ENCODE results near the gene TENM4. TPM values are rescaled to one million over a fixed set of nuclear protein-coding genes. Genes with fewer than 3 reads are reported as not detected.

Gene TENM4
- total RNA-seq, 1 donor from 2014 or later = 306 TPM

DNA sequence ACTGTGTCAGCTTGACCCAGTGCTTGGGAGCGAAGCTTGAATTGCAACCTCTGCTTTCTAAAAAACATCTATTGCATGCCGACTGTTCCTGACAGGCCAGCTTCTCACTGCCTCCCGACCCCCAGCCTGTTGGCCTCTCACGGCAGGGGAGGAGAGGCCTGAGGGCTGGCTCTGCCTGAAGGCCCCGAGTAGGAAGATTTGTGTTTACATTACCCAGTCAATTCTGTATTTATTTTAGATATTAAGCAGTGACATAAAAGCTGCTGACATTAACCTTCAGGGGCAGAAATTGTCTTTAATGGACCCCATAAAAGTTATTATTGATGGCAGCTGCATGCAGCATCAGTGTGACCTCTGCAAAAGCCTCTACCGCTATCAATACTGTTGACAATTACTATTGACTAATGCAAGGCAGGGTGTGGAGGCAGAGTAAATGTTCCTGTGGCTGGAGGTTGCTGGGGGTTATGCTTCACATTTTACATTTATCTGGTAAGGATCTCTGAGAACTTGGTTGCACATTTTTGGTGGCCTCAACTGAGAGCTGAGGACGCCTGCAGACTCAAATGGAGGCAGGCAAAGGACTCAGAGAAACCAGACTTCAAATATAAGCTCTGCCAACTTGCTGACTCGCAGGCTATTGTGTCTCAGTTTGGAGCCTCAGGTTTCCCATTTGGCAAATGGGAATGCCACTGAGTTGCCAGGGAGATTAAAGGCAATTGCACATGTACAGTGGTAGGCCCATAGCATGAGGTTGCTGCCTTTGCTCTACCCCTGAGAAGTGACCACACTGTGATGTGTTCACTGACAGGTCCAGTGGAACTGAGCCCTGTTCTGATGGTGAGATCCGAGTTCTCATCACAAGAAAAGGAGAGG lies 380.5 kb downstream of the TENM4 start:
- DNase-seq (ENCODE audit: low read depth) = no peak

DNA sequence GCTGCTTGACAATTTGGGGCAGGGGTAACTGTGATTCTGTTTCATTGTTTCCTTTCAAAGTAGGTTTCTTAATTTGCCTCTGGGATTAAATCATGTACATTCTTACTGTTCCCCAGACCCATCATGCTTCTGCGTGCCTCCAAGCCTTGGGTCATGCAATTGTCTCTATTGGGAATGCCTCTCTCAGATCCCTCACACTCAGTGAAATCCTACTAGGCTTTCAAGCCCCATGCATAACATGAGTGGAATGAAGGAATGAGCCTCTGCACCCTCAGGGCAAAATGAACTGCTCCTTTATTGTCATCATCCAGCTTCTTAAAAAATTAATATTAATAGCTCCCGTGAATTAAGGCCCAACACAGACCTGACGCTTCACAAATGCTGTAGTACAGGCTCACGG lies 381.7 kb downstream of the TENM4 start:
- no peak for DNase-seq (ENCODE audit: low read depth)

DNA sequence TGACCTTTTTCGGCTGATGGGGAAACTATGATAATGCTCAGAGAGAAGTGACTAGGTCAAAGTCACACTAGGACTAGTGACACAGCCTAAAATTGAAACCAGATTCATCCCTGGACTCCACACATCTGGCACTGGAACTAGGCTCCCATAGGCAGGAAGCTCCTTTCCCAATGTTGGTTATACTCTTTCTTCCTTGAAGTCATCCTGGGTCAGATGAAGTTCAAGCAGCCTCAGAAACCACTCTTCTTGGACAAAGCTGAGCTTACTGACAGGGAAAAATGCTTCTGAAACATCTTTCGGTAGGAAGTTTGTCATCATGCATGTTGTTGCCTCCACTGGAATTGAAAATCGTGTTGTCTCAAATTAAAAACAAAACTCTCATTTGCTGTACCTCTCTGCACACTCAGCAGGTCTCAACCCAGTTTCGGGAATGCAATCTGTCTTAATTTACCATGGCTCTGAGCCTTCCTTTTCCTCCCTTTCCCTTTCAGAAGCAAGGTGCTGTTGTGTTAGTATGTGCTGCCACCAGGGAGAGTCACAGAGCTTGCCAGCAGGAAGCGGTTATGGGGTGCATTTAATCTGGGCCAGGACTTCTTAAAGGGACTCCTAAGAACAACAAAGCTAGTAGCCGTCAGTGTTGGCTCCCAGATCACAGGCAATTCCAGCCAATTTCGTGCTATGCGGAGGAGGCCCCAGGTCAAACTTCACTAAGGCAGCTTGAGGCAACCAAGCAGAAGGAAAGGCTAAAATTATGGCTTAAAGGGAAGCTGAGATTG lies 384.8 kb downstream of the TENM4 start:
- DNase-seq (ENCODE audit: low read depth) = no peak

DNA sequence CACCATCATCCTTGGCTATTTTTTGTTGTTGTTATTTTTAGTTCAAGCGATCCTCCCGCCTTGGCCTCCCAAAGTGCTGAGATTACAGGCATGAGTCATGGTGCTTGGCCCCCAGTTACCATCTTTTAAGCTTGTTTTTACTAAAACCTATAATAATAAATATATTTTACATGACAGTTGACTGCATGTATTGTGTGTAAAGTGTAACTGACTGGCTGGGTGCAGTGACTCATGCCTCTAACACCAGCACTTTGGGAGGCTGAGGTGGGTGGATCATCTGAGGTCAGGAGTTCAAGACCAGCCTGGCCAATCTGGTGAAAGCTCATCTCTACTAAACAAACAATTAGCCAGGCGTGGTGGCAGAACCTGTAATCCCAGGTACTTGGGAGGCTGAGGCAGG lies 386.2 kb downstream of the TENM4 start:
- DNase-seq (ENCODE audit: low read depth) = peak; percentile 36

DNA sequence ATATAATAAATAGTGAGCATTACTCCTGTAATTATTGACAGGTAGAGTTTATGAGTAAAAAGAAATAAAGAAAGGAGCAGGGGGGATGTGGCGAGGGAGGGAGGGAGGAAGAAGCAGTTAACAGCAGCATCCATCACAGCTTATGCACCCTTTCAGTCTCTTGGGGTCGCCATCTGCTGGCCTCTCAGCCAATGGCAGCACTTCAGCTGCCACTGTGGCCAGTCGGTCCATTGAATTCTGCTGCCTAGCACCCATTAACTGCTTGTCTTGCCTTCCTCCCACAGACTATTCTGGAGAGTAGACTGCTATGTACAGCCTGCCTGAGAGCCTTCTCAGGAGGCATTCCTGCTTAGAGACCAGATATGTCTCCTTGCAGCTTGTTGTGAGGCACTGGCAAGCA lies 388.3 kb downstream of the TENM4 start:
- peak; percentile 18 for DNase-seq (ENCODE audit: low read depth)

DNA sequence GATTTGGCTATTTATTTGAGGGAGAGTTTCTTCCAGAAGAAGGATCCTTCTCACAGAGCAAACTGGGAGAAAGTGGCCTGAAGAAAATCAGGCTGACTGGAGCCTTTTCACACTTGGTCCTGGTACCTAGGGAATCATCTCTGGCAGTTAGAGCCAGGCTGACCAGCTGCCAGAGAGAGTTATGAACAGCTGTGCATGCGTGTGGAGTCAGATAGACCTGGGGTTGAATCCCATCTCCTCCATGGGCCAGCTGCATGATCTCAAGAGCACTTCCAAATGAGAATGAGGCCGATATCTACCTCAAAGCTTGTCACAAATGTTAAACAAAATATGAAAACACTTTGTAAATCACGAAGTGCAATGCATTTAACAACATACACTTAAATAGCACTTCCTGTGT lies 390.0 kb downstream of the TENM4 start:
- no peak for DNase-seq (ENCODE audit: low read depth)

DNA sequence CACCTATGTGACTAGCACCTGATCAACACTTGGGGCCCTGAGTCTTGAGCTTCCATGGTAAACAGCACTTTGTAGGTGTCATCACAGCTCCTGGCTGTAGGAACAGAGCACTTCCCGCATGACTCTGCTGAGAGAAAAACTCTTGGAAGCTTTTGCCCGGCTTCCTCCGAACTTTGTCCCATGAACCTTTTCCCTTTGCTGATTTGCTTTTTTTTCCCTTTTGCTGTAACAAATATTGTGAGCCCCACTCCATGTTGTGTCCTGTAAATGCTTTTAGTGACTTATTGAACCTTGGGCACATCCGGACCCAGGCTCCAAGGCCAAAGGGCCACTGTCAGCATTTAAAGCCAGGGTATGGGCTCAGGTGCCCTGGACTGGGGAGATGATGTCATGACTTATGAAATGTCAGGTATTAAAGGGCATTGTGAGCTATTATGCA lies 391.1 kb downstream of the TENM4 start:
- no peak for DNase-seq (ENCODE audit: low read depth)

DNA sequence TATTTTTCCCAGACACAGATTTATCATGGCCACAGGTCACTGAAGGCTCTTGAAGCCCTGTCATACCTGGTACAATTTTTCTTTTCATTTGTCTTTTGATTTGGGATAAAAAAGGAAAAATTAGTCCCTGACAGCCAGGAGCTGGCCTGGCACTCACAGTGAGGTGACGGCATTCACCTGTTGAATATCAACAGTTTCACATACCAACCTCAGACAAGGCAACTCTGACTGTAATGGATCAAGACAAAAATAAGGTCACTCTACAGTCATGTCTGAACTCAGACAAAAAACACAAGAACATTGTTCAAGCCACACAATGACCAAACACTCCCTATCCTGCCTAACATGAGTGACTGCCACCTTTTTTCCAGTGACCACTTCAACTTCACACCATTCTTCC lies 392.9 kb downstream of the TENM4 start:
- no peak for DNase-seq (ENCODE audit: low read depth)

DNA sequence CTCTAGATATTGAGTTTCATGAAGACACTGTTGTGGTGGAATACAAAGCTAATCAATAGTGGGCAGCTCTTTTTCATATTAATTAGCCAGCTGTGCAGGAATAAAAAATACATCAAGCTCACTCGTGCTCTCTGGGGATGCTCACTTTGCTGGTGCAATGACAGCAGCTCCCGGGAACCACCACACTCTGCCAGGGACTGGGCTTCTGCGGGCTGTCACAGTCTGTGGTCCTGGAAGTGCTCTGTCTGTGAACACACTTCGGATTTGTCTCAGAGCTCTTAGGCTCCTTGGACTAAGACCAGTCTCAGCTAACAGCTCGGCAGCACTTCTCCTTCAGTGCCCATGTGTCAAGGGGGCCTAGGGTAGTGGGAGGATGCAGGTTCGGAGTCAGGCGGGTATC lies 393.5 kb downstream of the TENM4 start:
- no peak for DNase-seq (ENCODE audit: low read depth)

DNA sequence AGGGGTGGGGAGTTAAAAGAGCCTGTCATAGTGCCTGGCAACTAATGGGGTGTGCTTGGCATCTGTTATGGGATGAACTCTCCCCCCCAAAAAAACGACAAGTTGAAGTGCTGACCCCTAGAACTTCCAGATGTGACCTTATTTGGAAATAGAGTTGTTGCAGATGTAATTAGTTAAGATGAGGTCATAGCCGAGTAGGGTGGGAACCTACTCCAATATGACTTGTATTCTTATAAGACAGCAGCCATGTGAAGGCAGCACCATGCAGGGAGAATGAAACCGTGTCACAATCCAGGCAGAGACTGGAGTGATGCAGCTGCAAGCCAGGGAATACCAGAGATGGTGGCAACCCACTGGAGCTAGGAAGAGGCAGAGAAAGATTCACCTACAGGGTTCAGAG lies 394.5 kb downstream of the TENM4 start:
- DNase-seq (ENCODE audit: low read depth) = peak; percentile 41

DNA sequence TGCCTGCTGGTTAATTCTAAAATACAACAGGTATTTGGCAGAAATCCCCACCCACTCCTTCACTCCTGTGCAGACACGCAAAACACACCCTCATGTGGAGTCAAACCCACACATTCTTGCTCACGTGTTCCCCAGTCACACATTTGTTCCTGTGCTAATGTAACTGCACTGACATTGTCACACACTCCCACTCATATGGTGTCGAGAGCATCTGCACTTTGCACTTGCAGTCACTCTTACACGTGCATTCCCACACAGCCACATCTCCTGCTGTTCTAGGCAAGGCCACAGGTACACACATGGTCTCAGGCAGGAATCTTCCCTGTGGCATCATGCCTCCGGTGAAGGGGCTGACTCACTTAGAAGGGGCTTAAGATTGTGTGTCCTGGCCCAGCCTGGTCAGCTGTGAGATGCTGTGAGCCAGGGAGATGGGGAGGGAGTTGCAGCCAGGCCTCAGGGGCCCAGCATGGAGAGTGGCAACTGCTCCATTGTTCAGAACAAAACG lies 395.0 kb downstream of the TENM4 start:
- DNase-seq (ENCODE audit: low read depth) = peak; percentile 50

DNA sequence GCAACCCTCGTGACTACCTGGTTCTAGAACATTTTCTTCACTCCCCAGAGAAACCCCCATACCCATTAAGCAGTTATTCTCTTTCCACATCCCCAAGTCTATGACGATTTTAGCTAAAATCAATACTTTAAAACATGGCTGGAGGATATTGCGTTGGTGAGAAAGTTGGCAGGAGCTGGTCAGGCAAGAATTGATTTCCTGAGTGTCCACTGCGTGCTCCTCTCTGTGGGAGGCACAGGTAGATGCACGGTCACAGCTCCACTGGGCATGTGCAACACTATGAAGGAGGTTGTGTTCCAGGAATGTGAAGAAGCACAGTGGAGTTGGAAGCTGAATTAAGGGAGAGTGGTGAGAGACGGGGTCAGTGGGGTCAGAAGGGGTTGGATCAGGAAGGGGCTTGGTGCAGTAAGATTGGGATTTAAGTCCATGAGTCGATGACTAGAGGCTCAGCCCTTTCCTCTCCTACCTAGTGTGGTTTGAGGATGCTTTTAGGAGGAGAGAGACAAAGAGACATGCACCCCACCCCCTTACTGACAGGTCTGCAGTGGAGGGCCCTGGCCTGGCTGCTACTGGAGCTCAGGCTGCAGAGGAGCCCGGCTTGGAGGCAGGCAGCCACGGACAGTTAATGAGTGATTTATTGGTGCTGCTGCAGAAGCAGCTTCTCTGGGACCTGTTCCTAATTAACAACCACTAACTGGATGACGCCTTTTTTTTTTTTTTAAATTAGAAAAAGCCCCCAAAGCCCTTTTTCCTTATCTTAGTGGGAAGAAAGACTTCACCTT lies 395.6 kb downstream of the TENM4 start:
- DNase-seq (ENCODE audit: low read depth) = peak; percentile 46

DNA sequence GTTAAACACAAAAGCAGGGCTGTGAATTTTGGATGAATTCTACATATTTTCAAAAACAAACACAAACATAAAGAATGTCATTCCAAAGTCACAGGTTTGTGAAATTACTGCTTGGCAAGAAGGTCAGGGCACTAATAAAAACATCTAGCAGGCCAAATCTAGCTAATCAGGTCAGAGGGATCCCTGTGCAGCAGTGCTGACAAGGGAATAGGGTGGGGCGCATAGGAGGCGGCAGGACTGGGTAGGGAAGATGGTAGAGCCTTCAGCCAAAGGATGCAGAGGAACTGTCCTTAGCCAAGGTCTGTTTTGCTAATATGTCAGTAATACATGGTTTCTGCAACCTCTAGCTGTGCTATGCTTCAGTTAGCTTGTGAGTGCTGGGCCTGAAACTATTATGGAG lies 396.6 kb downstream of the TENM4 start:
- DNase-seq (ENCODE audit: low read depth) = no peak

DNA sequence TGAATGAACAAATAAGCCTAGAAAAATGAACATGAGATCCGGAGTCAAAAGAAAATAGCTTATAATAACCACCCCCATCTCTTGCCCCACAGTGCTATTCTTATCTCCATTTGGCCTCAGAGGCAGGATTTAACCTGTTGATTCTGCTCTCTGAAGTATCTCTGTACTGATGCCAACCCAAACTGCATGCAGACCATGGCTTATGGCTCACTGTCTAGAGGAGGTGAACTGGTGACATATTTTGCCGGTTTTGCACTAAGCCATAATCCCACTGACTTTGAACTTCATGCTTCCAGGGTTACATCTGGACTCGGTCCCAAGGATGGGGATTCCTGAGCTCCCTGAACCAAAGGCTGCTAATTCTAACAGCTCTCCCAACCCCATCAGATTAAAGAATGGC lies 397.1 kb downstream of the TENM4 start:
- DNase-seq (ENCODE audit: low read depth) = no peak

DNA sequence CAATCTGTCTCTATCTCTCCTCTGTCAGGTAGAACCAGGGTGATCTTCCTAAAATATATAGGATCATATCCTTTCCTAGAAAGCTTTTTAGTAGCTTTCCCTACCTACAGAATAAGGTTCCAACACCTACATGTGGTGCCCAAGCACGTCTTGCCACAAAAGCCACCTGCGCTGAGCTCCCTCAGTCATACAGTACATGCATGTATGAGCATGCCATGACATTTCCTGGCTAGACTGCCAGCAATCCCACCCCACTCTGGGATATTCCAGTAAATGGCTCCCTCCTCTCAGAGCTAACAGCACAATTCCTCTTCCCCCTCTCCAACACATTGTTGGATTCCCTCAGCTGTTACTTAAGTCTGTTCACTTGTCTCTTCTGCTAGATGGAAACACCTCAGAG lies 398.0 kb downstream of the TENM4 start:
- DNase-seq (ENCODE audit: low read depth) = no peak

DNA sequence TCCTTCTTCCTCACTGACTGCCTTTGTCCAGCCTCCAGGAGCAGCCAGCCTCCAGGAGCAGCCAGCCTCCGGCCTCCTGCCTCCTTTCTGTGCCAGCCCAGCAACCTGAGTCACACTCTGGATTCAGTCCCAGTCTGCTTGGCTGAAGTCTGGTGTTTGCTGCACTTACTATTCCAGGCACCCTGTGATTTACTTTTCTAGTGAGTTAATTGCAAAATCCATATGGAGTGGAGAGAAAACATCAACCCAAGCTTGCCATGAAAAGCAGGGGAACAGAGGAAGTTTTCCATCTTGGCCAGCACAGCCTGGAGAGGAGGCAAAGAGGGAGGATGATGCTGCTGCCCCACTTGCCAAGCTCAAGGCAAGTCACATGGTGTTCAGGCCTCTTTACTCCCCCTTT lies 400.5 kb downstream of the TENM4 start:
- DNase-seq (ENCODE audit: low read depth) = no peak

DNA sequence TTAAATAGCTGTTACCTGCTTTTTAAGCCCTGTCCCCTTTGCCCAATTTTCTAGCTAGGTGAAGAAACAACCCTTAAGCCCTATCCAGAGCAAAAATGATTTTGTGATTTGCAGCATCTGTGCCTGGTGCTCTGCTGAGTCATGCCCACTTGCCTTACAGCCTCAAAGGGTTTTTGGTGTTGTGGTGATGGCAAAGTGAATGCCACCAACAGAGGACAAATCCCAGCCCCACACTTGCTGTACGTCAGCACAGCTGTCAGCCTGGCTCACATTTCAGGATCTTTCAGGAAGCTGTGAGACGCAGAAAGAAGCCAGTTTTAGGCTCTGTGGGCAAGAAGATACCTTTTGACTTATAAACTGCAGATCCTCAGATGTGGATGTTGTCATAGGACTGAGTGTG lies 401.7 kb downstream of the TENM4 start:
- DNase-seq (ENCODE audit: low read depth) = no peak

DNA sequence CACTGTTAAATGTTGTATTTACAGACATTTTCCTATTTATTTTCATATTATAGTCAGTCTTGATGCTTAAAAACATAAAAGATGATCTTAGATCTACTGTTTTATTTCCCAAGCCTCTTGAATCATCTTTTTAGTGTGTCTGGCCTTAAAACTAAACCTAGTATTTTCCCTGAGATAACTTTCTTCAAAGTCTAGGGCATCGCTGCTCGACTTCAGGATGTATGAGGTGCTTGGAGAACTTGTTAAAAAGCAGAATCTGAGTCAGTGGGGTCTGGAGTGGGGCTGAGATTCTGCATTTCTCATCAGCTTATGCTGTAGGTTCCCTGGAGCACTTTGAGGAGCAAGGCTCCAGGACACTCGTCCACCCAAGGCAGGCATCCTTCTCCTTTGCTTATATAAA lies 404.9 kb downstream of the TENM4 start:
- no peak for DNase-seq (ENCODE audit: low read depth)

DNA sequence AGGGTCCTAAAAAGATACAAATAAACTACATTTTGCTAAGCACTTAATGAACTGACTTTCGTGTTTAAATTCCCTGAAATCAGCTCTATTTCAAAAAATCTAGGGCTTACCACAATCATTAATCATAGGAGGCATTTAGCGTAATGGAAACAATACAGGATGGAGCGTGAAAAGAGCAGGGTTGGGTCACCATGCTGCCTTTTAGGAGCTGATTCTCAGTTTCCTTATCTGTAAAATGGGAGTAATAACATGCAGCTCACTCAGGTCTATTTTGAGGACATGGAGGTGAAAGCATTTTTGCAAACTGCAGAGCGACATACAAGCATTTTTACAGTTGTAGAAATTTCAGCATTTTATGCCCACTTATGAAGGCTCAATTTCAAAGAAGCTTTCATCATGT lies 407.0 kb downstream of the TENM4 start:
- no peak for DNase-seq (ENCODE audit: low read depth)

DNA sequence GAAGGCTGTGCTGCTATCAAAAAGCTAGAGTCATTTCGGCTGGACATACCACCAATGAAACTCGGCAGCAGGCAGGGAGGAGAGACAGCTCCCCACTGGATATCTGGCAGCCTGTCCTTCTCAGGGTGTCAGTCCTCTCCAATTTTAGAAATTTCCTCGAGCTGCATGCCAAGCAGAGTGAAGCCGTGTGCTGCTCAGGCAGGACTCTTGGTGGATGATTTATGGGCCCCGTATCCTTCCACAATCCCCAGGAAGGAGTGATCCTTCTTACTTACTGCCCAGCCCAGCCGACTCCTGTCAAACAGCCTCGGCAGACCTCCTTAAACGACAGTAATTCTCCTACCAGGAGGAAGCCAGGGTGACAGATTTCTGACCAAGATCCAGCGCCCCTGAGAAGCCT lies 410.4 kb downstream of the TENM4 start:
- DNase-seq (ENCODE audit: low read depth) = no peak

DNA sequence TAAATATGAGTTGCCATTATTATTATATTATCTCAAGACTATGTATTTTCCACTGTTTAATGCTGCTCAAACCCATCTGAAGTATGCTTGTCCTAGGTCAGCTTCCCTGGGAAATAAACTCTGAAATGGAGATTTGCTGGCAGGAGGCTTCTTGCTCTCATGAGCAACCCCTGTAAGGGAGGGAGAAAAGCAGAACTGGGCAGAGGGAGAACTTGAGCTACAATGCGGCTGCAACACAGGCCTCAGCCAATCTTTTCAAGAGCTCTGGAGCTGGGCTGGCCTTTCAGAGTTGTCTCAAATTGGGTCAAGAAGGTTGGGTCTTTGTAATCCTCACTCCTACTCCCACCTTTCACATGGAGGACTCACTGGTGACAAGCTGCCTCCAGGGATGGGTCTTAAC lies 412.6 kb downstream of the TENM4 start:
- no peak for DNase-seq (ENCODE audit: low read depth)

DNA sequence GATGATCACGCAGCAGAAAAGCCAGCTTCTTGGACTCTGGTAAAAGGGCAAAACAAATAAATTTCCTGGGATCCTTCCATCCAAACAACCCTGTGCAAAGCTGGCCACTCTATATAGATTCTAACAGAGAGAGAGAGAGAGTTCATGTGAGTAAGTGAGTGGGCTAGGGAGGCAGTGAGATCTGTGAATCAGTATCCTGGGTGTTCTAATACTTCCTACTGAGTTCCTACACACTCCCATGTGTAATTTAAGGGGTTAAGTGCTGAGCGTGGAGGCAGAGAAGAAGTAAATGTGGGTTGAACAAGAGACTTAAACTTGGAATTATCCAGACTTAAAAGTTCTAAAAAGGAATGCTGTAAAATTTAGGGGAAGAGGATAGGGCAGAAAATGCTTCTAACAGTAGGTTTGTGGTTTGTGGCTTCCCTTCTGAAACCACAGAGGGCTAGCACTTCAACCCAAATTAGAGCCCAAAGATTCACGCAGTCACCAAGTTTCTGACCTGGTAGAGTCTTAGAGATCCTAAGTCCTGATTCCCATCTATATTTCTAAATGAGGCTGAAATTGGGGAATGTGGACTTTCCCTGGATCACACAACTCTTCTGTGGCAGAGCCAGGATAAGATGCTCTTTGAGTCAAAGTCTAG lies 413.9 kb downstream of the TENM4 start:
- no peak for DNase-seq (ENCODE audit: low read depth)
